Calu3 (cell line): Measurements from ENCODE around the gene RPS21. TPM values are rescaled to one million over a fixed set of nuclear protein-coding genes. Genes with fewer than 3 reads are reported as not detected.

Experiments
- BruUV-seq: library from RNA; stranded (reverse); fragments of 400-500 nt; replicated peaks from 2 replicates; lab custom pipeline; 2021; lab: Mats Ljungman, UMichigan
- CTCF ChIA-PET: fragments of 300-600 bp; sonication (Branson Sonifier 250); formaldehyde crosslinking; loops from one replicate; lab custom pipeline; 2022; ENCODE audit warnings: antibody characterized with exemption; lab: Charles Lee
- DNase-seq: peaks from one replicate; pipeline ENCODE4 v3.0.0; 2022
- H3K27ac Mint-ChIP-seq: one replicate; pipeline ENCODE4 v1.8.0; 2022; ENCODE audit warnings: mixed read lengths; ENCODE audit not compliant: unreplicated experiment
- H3K27me3 Mint-ChIP-seq: one replicate; pipeline ENCODE4 v1.8.0; 2022; ENCODE audit warnings: mixed read lengths; ENCODE audit not compliant: unreplicated experiment
- H3K36me3 Mint-ChIP-seq: one replicate; pipeline ENCODE4 v1.8.0; 2022; ENCODE audit warnings: mild to moderate bottlenecking, moderate library complexity, mixed read lengths; ENCODE audit not compliant: insufficient read depth, unreplicated experiment
- H3K4me1 Mint-ChIP-seq: one replicate; pipeline ENCODE4 v1.8.0; 2022; ENCODE audit warnings: mild to moderate bottlenecking, low read depth, mixed read lengths; ENCODE audit not compliant: unreplicated experiment
- H3K4me3 Mint-ChIP-seq: one replicate; pipeline ENCODE4 v1.8.0; 2022; ENCODE audit warnings: mild to moderate bottlenecking, low read depth, moderate library complexity, mixed read lengths; ENCODE audit not compliant: unreplicated experiment
- H3K9me3 Mint-ChIP-seq: one replicate; pipeline ENCODE4 v1.8.0; 2022; ENCODE audit warnings: low read depth, mixed read lengths; ENCODE audit not compliant: unreplicated experiment
- CTCF ChIP-seq: fragments of 200-600 bp; IDR thresholded peaks from one replicate; pipeline ENCODE4 v1.8.0; 2022; ENCODE audit warnings: antibody characterized with exemption; ENCODE audit not compliant: unreplicated experiment
- intact Hi-C: fragments of 100-400 bp; cut with micrococcal nuclease; formaldehyde crosslinking; loops from one replicate; pipeline ENCODE4 v1.10.0; 2022; ENCODE audit not compliant: unreplicated experiment
- total RNA-seq: library from RNA; stranded (reverse); gene quantifications from 2 replicates; pipeline ENCODE4 v1.2.3, GENCODE V29; 2022

Gene RPS21
- total RNA-seq, 1 experiment from 2014 or later, result 1,936 TPM

GRCh38 chr20:62366370-62367135, 20.4 kb upstream of the RPS21 start:
- intact Hi-C loops, result no loop called here
- peak overlapping the region; percentile 79 for H3K4me3 Mint-ChIP-seq
- H3K9me3 Mint-ChIP-seq, result no peaks in the 10 kb centered on the region
- peaks cover 82% of the 10 kb centered on the region for H3K36me3 Mint-ChIP-seq
- H3K4me1 Mint-ChIP-seq, result peaks cover 55% of the 10 kb centered on the region
- CTCF ChIA-PET, result interaction anchor here (1.5 to 5.9 kb wide), 5 partner anchors 9 to 64 kb away, joined by 5 to 33 read pairs (median 18); partner anchors contain the start of genes ADRM1 and RPS21
- no peaks in the 10 kb centered on the region for H3K27me3 Mint-ChIP-seq
- TF ChIP-seq CTCF, result peak; percentile 7
- BruUV-seq, result no TSS peak
- peak; percentile 90 for DNase-seq
- peak overlapping the region; percentile 94 for H3K27ac Mint-ChIP-seq

GRCh38 chr20:62367136-62367632, 19.7 kb upstream of the RPS21 start, which contains the start of gene LAMA5:
LAMA5 (minus strand) TSS chr20:62367312; CDS start chr20:62367245, 67 bp downstream.
- CTCF ChIA-PET, result interaction anchor here (0.8 to 5.9 kb wide), 6 partner anchors 13 to 67 kb away, joined by 3 to 33 read pairs (median 8); partner anchors contain the start of genes ADRM1 and RPS21
- H3K9me3 Mint-ChIP-seq, result no peaks in the 10 kb centered on the region
- intact Hi-C loops, result no loop called here

GRCh38 chr20:62367633-62368391, 19.1 kb upstream of the RPS21 start:
- DNase-seq, result no peak
- no peak for TF ChIP-seq CTCF
- Mint-ChIP-seq H3K36me3 (peaks cover 71% of the 10 kb centered on the region), H3K4me1 (peaks cover 44% of the 10 kb centered on the region), H3K27me3 (no peaks in the 10 kb centered on the region), H3K9me3 (no peaks in the 10 kb centered on the region), H3K27ac (peak overlapping the region; percentile 72), H3K4me3 (peak overlapping the region; percentile 79)
- intact Hi-C loops, result no loop called here
- CTCF ChIA-PET, result interaction anchor here (0.7 to 5.9 kb wide), 11 partner anchors 9 to 341 kb away, joined by 3 to 33 read pairs (median 7); partner anchors contain the start of genes ADRM1 and RPS21
- BruUV-seq, result no TSS peak

More at GRCh38 chr20:62367136-62367632, 19.7 kb upstream of the RPS21 start, which contains the start of gene LAMA5:
- H3K27ac Mint-ChIP-seq, result peak within 1 kb of the TSS; percentile 94
- H3K4me3 Mint-ChIP-seq, result peak within 1 kb of the TSS; percentile 79
- BruUV-seq, result no TSS peak
- no peaks in the 10 kb centered on the region for H3K27me3 Mint-ChIP-seq
- TF ChIP-seq CTCF, result no peak
- peak; percentile 86 for DNase-seq
- peaks cover 49% of the 10 kb centered on the region for H3K4me1 Mint-ChIP-seq
- peaks cover 76% of the 10 kb centered on the region for H3K36me3 Mint-ChIP-seq

GRCh38 chr20:62368392-62368975, 18.4 kb upstream of the RPS21 start:
- peaks cover 44% of the 10 kb centered on the region for H3K4me1 Mint-ChIP-seq
- no peak overlapping the region for H3K27ac Mint-ChIP-seq
- intact Hi-C loops, result no loop called here
- BruUV-seq, result no TSS peak
- TF ChIP-seq CTCF, result no peak
- no peaks in the 10 kb centered on the region for H3K27me3 Mint-ChIP-seq
- H3K9me3 Mint-ChIP-seq, result no peaks in the 10 kb centered on the region
- H3K4me3 Mint-ChIP-seq, result peak overlapping the region; percentile 79
- peaks cover 68% of the 10 kb centered on the region for H3K36me3 Mint-ChIP-seq
- CTCF ChIA-PET, result interaction anchor here (0.7 to 5.9 kb wide), 12 partner anchors 9 to 341 kb away, joined by 3 to 33 read pairs (median 6); partner anchors contain the start of genes ADRM1 and RPS21
- DNase-seq, result no peak
